Measurements from ENCODE around the gene SLC13A5.

Gene SLC13A5

DNA sequence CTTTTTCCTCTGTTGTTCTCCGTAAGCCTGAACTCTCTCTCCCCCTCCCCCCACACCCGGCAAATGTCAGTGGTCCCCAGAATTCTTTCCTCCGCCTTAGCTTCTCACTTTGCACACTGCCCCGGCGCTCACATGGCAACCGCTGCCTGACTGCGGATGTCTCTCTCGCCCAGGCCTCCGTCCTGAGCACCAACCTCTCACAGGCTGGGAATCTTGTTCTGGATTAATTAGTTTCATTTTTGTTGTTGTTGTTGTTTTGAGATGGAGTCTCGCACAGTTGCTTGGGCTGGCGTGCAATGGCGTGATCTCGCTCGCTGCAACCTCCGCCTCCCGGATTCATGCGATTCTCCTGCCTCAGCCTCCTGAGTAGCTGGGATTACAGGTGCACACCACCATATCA, 45.0 kb downstream of the SLC13A5 start:
- H3F3A ChIP-seq (ENCODE audit: low read depth) = no peaks in the 10 kb centered on the region
- H3K9ac ChIP-seq (ENCODE audit: low read depth, low read length, poor library complexity, severe bottlenecking) = no peak overlapping the region
- no peak overlapping the region for H3K4me2 ChIP-seq (ENCODE audit: low read depth, low read length, poor library complexity, severe bottlenecking)
- TF ChIP-seq, protein P1, sequence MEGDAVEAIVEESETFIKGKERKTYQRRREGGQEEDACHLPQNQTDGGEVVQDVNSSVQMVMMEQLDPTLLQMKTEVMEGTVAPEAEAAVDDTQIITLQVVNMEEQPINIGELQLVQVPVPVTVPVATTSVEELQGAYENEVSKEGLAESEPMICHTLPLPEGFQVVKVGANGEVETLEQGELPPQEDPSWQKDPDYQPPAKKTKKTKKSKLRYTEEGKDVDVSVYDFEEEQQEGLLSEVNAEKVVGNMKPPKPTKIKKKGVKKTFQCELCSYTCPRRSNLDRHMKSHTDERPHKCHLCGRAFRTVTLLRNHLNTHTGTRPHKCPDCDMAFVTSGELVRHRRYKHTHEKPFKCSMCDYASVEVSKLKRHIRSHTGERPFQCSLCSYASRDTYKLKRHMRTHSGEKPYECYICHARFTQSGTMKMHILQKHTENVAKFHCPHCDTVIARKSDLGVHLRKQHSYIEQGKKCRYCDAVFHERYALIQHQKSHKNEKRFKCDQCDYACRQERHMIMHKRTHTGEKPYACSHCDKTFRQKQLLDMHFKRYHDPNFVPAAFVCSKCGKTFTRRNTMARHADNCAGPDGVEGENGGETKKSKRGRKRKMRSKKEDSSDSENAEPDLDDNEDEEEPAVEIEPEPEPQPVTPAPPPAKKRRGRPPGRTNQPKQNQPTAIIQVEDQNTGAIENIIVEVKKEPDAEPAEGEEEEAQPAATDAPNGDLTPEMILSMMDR (conservative IDR thresholded peaks at IDR 0.05; ENCODE audit: low read length) = no peak
- no peak for TF ChIP-seq EZH2phosphoT487 (IDR thresholded peaks at IDR 0.05; ENCODE audit: borderline replicate concordance)
- no peak overlapping the region for H3K4me3 ChIP-seq (ENCODE audit: low read length, poor library complexity, severe bottlenecking)
- H3K79me2 ChIP-seq (ENCODE audit: insufficient read depth, low read length) = no peaks in the 10 kb centered on the region
- H4K20me1 ChIP-seq (ENCODE audit: insufficient read depth, low read length, poor library complexity, severe bottlenecking) = no peaks in the 10 kb centered on the region
- H2AFZ ChIP-seq (ENCODE audit: low read length) = no peak overlapping the region
- H3K4me1 ChIP-seq (ENCODE audit: insufficient read depth, low read length, poor library complexity, severe bottlenecking) = peaks cover 5% of the 10 kb centered on the region
- no peaks in the 10 kb centered on the region for H3K36me3 ChIP-seq (ENCODE audit: insufficient read depth, low read length)
- no peaks in the 10 kb centered on the region for H3K27me3 ChIP-seq (ENCODE audit: insufficient read depth, low read length, poor library complexity, severe bottlenecking)
- H3K9me2 ChIP-seq (replicated peaks; ENCODE audit: low read depth, low read length) = no peaks in the 10 kb centered on the region
- H3K9me3 ChIP-seq (ENCODE audit: insufficient read depth, low read depth, low read length) = no peaks in the 10 kb centered on the region

DNA sequence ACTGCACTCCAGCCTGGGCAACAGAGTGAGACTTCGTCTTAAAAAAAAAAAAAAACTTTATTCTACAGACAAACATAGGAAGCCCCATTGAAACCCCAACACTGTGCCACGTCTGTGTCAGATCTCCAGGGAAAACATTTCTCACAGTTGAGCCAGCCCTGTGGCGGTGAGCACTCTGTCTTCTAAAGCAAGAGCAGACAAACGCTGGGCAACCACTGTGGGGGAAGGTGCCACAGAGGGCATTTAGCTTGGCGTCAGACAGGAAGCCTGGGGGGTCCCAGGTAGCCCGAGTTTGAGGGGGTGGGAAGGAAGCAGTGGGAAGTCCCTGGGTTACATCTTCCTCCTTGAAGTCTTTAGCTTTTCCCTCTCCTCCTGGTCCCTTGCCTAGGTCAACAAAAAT, 45.7 kb downstream of the SLC13A5 start:
- peaks cover 5% of the 10 kb centered on the region for H3K4me1 ChIP-seq (ENCODE audit: insufficient read depth, low read length, poor library complexity, severe bottlenecking)

DNA sequence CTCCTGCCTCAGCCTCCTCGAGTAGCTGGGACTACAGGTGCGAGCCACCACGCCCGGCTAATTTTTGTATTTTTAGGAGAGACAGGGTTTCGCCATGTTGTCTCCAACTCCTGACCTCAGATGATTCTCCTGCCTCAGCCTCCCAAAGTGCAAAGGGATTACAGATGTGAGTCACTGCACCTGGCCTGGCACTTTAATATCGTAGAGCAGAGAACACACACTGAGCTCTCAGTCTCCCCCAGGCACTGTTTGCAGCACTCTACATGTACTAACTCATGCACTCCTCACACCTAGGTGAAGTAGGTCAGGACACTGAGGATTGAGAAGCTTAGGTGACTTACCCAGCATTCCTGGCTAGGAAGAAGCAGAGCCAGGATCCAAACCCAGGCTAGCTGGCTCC, 46.6 kb downstream of the SLC13A5 start:
- Histone ChIP-seq H3K4me2 (ENCODE audit: low read depth, low read length, poor library complexity, severe bottlenecking) (no peak overlapping the region), H3K36me3 (ENCODE audit: insufficient read depth, low read length) (no peaks in the 10 kb centered on the region)

More for the DNA sequence above, 45.7 kb downstream of the SLC13A5 start:
- no peaks in the 10 kb centered on the region for H3K79me2 ChIP-seq (ENCODE audit: insufficient read depth, low read length)
- H3K4me3 ChIP-seq (ENCODE audit: low read length, poor library complexity, severe bottlenecking) = no peak overlapping the region
- no peak overlapping the region for H2AFZ ChIP-seq (ENCODE audit: low read length)
- no peaks in the 10 kb centered on the region for H3K36me3 ChIP-seq (ENCODE audit: insufficient read depth, low read length)
- H3F3A ChIP-seq (ENCODE audit: low read depth) = no peaks in the 10 kb centered on the region
- H3K9ac ChIP-seq (ENCODE audit: low read depth, low read length, poor library complexity, severe bottlenecking) = no peak overlapping the region
- no peak overlapping the region for H3K4me2 ChIP-seq (ENCODE audit: low read depth, low read length, poor library complexity, severe bottlenecking)
- H3K9me3 ChIP-seq (ENCODE audit: insufficient read depth, low read depth, low read length) = no peaks in the 10 kb centered on the region
- no peaks in the 10 kb centered on the region for H3K9me2 ChIP-seq (replicated peaks; ENCODE audit: low read depth, low read length)
- no peaks in the 10 kb centered on the region for H3K27me3 ChIP-seq (ENCODE audit: insufficient read depth, low read length, poor library complexity, severe bottlenecking)
- TF ChIP-seq, protein P1 (conservative IDR thresholded peaks at IDR 0.05; ENCODE audit: low read length) = no peak
- TF ChIP-seq EZH2phosphoT487 (IDR thresholded peaks at IDR 0.05; ENCODE audit: borderline replicate concordance) = no peak
- no peaks in the 10 kb centered on the region for H4K20me1 ChIP-seq (ENCODE audit: insufficient read depth, low read length, poor library complexity, severe bottlenecking)

More for the DNA sequence above, 46.6 kb downstream of the SLC13A5 start:
- Histone ChIP-seq H3K79me2 (ENCODE audit: insufficient read depth, low read length) (no peaks in the 10 kb centered on the region), H4K20me1 (ENCODE audit: insufficient read depth, low read length, poor library complexity, severe bottlenecking) (no peaks in the 10 kb centered on the region), H3K4me3 (ENCODE audit: low read length, poor library complexity, severe bottlenecking) (no peak overlapping the region), H3F3A (ENCODE audit: low read depth) (no peaks in the 10 kb centered on the region), H2AFZ (ENCODE audit: low read length) (no peak overlapping the region), H3K9me3 (ENCODE audit: insufficient read depth, low read depth, low read length) (no peaks in the 10 kb centered on the region), H3K9ac (ENCODE audit: low read depth, low read length, poor library complexity, severe bottlenecking) (no peak overlapping the region), H3K9me2 (replicated peaks; ENCODE audit: low read depth, low read length) (no peaks in the 10 kb centered on the region), H3K4me1 (ENCODE audit: insufficient read depth, low read length, poor library complexity, severe bottlenecking) (peaks cover 5% of the 10 kb centered on the region), H3K27me3 (ENCODE audit: insufficient read depth, low read length, poor library complexity, severe bottlenecking) (no peaks in the 10 kb centered on the region)
- no peak for TF ChIP-seq EZH2phosphoT487 (IDR thresholded peaks at IDR 0.05; ENCODE audit: borderline replicate concordance)
- TF ChIP-seq, protein P1 (conservative IDR thresholded peaks at IDR 0.05; ENCODE audit: low read length) = no peak
